ENCODE measurements around the gene BLM.
"Not testable (repeated sequence)": the region's sequence is repeated elsewhere in the genome, so short reads cannot be mapped to it uniquely, and the experiment has no call there.

The BLM gene

GRCh38 chr15:90819390-90819789 lies 102.2 kb downstream of the BLM start:
- DNase-seq (ENCODE audit: low read depth, low spot score), result no peak

GRCh38 chr15:90819850-90820249 lies 102.7 kb downstream of the BLM start:
- DNase-seq (ENCODE audit: low read depth, low spot score), result no peak

GRCh38 chr15:90820481-90820880 lies 103.3 kb downstream of the BLM start:
- no peak for DNase-seq (ENCODE audit: low read depth, low spot score)

GRCh38 chr15:90822204-90822955 lies 105.2 kb downstream of the BLM start:
- DNase-seq (ENCODE audit: low read depth, low spot score), result no peak

- no peak for DNase-seq (ENCODE audit: low read depth, low spot score)
These were observed 106.4 kb downstream of the BLM start for GRCh38 chr15:90823455-90823974.

- not testable (repeated sequence) for DNase-seq (ENCODE audit: low read depth, low spot score)
These were observed 108.2 kb downstream of the BLM start for GRCh38 chr15:90825115-90825899.

GRCh38 chr15:90826206-90826885 lies 109.2 kb downstream of the BLM start:
- DNase-seq (ENCODE audit: low read depth, low spot score), result not testable (repeated sequence)

- no peak for DNase-seq (ENCODE audit: low read depth, low spot score)
These were observed 109.8 kb downstream of the BLM start for GRCh38 chr15:90826886-90827435.

GRCh38 chr15:90828111-90828510 lies 111.0 kb downstream of the BLM start:
- no peak for DNase-seq (ENCODE audit: low read depth, low spot score)

- no peak for DNase-seq (ENCODE audit: low read depth, low spot score)
These were observed 112.0 kb downstream of the BLM start for GRCh38 chr15:90829126-90829525.

GRCh38 chr15:90829942-90830440 lies 112.8 kb downstream of the BLM start:
- DNase-seq (ENCODE audit: low read depth, low spot score), result no peak

GRCh38 chr15:90834626-90835025 lies 117.5 kb downstream of the BLM start:
- no peak for DNase-seq (ENCODE audit: low read depth, low spot score)

GRCh38 chr15:90836296-90836871 lies 119.2 kb downstream of the BLM start:
- no peak for DNase-seq (ENCODE audit: low read depth, low spot score)

- DNase-seq (ENCODE audit: low read depth, low spot score), result no peak
These were observed 119.9 kb downstream of the BLM start for GRCh38 chr15:90837094-90837493.

GRCh38 chr15:90838139-90838538 lies 121.0 kb downstream of the BLM start:
- DNase-seq (ENCODE audit: low read depth, low spot score), result no peak

GRCh38 chr15:90838544-90838943 lies 121.4 kb downstream of the BLM start:
- no peak for DNase-seq (ENCODE audit: low read depth, low spot score)

GRCh38 chr15:90839187-90840071 lies 122.3 kb downstream of the BLM start:
- no peak for DNase-seq (ENCODE audit: low read depth, low spot score)

- DNase-seq (ENCODE audit: low read depth, low spot score), result no peak
These were observed 123.2 kb downstream of the BLM start for GRCh38 chr15:90840157-90840855.

- DNase-seq (ENCODE audit: low read depth, low spot score), result no peak
These were observed 123.8 kb downstream of the BLM start for GRCh38 chr15:90840954-90841353.

GRCh38 chr15:90844696-90845095 lies 127.5 kb downstream of the BLM start:
- DNase-seq (ENCODE audit: low read depth, low spot score), result no peak
